ENCODE measurements around the gene KRI1. TPM values are rescaled to one million over a fixed set of nuclear protein-coding genes. Genes with fewer than 3 reads are reported as not detected.

KRI1 gene
- 35.6 TPM for polyA plus RNA-seq

DNA sequence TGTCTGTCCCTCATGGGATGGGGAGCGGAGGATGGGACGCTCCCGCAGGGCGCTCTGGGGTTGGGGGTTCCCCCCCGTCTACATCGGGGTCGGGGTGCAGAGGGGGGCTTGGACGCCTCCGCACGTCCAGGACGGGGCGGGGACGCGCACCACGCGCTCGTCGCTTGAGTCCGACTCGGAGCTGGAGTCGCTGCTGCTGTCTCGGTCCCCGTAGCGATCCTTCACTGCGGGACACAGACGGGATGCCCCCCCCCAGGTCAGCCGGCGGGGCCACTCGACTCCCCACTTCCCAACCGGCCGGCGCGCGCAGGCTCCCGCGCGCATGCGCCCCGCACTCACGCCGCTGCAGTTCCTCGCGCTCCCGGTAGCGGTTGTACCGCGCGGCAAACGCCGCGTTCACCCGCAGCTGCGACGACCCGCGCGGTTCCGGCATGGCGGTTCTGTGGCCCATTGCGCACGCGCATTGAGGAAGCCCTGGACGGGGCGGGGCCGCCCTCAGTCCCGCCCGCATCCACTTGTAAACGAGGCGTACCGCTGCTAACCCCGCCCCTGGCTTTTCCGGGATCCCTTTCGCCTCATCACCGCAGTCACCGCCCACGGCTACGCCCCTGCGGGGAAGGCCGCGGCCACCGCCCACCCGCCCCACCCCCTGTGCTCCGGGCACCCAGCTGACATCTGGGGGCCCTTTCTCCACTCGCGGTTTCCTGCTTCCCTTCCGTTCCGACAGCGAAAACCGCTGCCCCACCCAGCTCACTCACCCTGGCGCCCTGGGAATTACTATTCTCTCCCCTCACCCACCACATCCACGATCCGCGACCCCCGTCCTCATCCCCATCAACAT is at the start of gene KRI1:
KRI1 (minus strand) TSS at position 444 of the 841 bp plus-strand sequence; CDS start at position 433, 11 bp downstream.
- H3K4me1 Mint-ChIP-seq, result peaks cover 19 to 26% (median 25%) of the 10 kb centered on the region in 3 donors

DNA sequence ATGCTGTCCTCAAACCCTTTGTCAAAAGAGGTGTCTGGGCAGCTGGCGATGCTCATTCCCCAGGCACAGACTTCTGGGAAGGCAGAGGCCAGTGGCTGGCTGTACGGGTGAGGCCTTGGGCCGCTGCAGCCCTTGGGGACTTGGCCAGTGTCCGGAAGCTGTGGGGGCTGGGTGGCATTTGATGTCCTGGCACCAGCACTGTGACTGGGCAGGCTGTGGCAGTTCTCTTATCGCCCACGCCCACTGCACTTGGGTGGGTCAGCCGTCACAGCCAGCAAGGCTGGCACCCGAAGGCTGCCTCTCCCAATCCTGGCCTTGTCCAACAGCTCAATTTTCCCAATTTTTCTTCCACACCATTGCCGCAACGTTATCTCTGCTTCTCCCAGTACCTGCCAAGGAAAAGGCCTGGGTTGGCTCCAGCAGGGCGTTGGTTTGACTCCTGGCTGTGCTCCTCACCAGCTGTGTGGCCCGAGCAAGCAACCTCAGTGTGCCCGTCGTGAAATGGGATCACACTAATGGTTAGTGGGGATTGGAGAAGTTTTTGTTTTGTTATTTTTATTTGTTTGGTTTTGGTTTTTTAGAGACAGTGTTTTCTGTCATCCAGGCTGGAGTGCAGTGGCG is 46.8 kb upstream of the KRI1 start:
- Mint-ChIP-seq H3K9me3 (no peaks in the 10 kb centered on the region), H3K4me3 (no peak overlapping the region), H3K27me3 (no peaks in the 10 kb centered on the region), H3K4me1 (peaks cover 16 to 30% (median 17%) of the 10 kb centered on the region in 3 donors), H3K27ac (peak overlapping the region in 1 of 3 donors; percentile 78), H3K36me3 (peaks cover 4% of the 10 kb centered on the region)

More for the DNA sequence above, at the start of gene KRI1:
- H3K27ac Mint-ChIP-seq, result peak within 1 kb of the TSS; percentile 98 to 99 (median 99)
- no peaks in the 10 kb centered on the region for H3K9me3 Mint-ChIP-seq
- no peaks in the 10 kb centered on the region for H3K27me3 Mint-ChIP-seq
- H3K4me3 Mint-ChIP-seq, result peak within 1 kb of the TSS; percentile 96 to 100 (median 98)
- H3K36me3 Mint-ChIP-seq, result peaks cover 2% of the 10 kb centered on the region

DNA sequence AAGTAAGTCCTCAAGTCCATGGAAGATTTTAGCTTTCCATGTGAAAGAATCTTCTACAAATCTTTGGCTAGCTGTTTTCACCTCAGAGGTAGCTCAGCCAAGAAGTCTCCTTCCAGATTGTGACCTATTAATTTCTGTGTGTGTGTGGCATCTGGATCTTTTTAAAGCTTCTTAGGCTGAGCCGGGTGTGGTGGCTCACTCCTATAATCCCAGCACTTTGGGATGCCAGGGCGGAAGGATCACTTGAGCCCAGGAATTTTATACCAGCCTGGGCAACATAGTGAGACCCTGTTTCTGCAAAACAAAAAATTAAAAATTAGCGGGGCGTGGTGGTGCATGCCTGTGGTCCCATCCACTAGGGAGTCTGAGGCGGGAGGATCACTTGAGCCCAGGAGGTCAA is 46.1 kb upstream of the KRI1 start:
- H3K4me3 Mint-ChIP-seq, result peak overlapping the region in 1 of 4 donors; percentile 54
- H3K9me3 Mint-ChIP-seq, result no peaks in the 10 kb centered on the region
- peak overlapping the region in 2 of 3 donors; percentile 53 to 78 for H3K27ac Mint-ChIP-seq
- no peaks in the 10 kb centered on the region for H3K27me3 Mint-ChIP-seq
- H3K36me3 Mint-ChIP-seq, result peaks cover 2% of the 10 kb centered on the region
- peaks cover 13 to 27% (median 19%) of the 10 kb centered on the region in 3 donors for H3K4me1 Mint-ChIP-seq

DNA sequence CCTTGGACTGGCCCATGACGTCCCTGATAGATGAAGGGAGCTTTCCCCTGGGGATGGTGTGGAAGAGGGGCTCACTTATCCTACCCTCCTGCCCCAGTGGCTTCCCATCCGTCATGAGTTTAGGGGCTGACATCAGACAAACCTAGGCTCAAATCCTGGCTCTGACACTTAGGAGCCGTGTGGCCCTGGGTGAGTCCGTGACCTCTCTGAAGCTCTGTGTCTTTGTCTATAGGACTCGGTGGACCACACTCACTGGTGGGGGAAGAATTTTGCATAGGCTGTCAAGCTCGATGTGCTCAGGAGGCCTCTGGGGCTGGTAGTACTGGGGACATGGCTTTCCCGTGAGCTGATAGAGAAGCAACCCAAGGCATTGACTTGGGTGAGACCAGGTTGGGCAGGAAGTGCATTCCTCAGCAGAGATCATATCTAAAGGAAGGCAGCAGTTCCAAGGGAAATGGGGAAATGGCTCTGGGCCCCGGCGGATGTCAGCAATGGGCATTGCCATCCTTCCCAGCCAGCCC is 38.7 kb upstream of the KRI1 start:
- H3K4me3 Mint-ChIP-seq, result peak overlapping the region; percentile 87 to 97 (median 96)
- peaks cover 16 to 21% (median 20%) of the 10 kb centered on the region in 3 donors for H3K4me1 Mint-ChIP-seq
- peak overlapping the region; percentile 96 to 99 (median 99) for H3K27ac Mint-ChIP-seq
- peaks cover 2% of the 10 kb centered on the region for H3K36me3 Mint-ChIP-seq
- no peaks in the 10 kb centered on the region for H3K9me3 Mint-ChIP-seq
- no peaks in the 10 kb centered on the region for H3K27me3 Mint-ChIP-seq

DNA sequence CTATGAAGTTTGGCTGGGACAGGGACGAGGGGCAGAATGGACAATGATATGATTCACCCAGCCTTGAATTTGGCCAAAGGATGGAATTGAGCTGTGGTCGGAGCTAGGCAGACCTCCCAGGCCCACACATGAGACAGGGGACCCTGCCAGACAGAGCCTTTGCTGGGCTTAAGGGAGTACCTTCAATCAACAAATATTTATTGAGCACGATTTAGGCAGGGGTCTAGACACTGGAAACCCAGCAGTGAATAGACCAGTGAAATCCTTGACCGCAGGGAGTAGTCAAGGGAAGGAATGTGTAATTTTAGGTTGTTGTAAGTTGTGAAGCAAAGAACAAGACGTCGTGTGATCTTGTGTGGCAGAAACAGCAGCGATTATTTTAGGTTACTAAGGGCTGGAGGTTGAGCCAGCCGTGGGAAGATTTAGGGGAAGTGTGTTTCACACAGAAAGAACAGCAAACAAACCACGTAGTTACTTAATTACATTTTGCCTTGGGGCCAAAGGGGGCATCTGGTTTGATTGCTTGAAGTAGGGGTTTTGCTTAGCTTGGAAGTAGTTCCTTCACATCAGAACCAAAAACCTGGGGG is 38.2 kb upstream of the KRI1 start:
- H3K27me3 Mint-ChIP-seq, result no peaks in the 10 kb centered on the region
- peaks cover 2% of the 10 kb centered on the region for H3K36me3 Mint-ChIP-seq

DNA sequence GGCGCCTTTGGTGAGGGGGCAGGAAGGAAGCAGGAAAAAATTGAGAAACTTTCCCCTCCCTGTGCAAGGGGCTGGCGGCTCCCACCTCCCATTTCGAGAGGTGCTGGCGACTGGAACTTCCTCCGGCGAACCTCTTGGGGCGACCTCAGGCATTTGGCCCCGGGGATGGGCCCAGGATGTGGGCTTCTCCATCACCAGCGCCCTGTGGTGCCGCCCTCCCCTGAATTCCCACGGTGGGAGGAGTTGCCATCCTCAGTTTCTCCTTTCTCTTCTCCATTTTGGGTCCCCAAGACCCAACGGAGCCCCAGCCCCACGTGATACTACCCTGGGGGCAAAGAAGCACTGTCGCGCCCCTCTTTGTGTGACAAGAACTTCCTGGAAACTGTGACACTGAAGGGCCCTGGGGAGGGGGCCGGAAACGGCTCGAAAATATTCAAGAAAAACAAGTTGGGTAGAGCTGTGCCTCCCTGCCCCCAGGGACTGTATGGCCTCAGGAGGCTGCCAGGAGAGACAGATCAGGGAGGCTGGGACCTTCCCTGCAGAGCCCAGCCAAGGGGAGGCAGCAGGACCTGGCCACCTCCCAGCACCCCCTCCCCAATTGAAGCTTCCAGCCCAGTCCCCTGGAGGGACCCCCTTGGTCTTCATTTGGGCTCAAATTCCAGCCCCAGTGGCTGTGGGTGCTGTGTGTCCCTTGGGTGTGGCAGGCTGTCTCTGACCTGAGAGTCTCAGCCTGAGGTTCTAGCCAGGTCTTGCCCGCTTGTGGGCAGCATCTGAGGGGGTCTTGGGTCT is 37.5 kb upstream of the KRI1 start:
- Mint-ChIP-seq H3K27me3 (no peaks in the 10 kb centered on the region), H3K9me3 (no peaks in the 10 kb centered on the region), H3K4me3 (peak overlapping the region; percentile 87 to 97 (median 96)), H3K36me3 (peaks cover 2% of the 10 kb centered on the region), H3K4me1 (peaks cover 16 to 21% (median 19%) of the 10 kb centered on the region in 3 donors), H3K27ac (peak overlapping the region; percentile 96 to 99 (median 99))

More for the DNA sequence above, 38.2 kb upstream of the KRI1 start:
- Mint-ChIP-seq H3K4me3 (peak overlapping the region; percentile 87 to 97 (median 96)), H3K27ac (peak overlapping the region; percentile 96 to 99 (median 99)), H3K4me1 (peaks cover 16 to 21% (median 19%) of the 10 kb centered on the region in 3 donors), H3K9me3 (no peaks in the 10 kb centered on the region)

DNA sequence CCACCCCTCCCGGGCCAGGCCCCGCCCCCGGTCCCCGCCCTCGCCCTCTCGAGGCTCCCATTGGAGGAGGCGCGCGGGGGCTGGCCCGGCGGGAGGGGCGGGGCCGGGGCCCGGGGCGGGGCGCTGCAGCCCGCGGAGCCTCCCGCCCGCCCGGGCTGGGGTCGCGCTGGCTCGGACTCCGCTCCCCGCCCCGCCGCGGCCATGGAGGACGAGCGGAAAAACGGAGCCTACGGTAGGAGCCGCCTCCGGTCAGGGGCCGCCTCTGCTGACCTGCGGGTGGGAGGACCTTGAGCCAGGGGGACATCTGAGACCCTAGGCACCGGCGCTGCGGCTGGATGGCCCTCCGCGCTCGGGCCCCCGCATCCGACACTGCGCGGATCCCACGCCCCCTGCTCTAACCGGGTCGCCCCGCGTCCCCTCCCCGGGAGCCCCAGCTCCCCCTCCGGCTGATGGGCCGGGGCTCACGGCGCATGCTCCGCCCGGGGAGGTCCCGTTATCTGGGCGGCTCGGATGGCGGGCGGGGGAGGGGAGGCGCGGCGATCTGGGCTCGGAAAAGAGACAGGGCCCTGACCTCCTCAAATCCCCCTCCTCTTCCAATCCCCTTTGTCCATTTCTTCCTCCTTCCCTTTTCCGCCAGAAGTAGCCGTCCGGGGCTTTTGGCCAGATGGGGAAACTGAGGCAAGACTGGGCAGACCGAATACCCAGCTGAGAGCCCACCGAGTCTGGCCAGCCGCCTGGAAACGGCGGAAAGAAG is 36.7 kb upstream of the KRI1 start:
- H3K4me1 Mint-ChIP-seq, result peaks cover 16 to 19% (median 19%) of the 10 kb centered on the region in 3 donors
- H3K4me3 Mint-ChIP-seq, result peak overlapping the region; percentile 87 to 97 (median 96)
- H3K27ac Mint-ChIP-seq, result peak overlapping the region; percentile 96 to 99 (median 99)
- H3K36me3 Mint-ChIP-seq, result peaks cover 2% of the 10 kb centered on the region
- H3K9me3 Mint-ChIP-seq, result no peaks in the 10 kb centered on the region
- H3K27me3 Mint-ChIP-seq, result no peaks in the 10 kb centered on the region

DNA sequence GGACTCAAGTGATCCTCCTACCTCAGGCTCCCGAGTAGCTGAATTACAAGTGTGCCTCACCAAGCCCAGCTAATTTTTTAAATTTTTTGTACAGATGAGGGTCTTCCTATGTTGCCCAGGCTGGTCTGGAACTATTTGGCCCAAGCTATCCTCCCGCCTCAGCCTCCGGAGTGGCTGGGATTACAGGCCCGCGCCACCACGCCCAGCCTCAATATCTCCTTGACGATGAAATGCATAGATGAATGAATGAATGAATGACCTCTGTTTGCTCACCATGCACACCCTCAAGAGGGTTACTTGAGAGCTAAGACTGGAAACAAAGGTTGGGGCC is 36.2 kb upstream of the KRI1 start:
- Mint-ChIP-seq H3K27ac (peak overlapping the region in 1 of 3 donors; percentile 60), H3K9me3 (no peaks in the 10 kb centered on the region), H3K27me3 (no peaks in the 10 kb centered on the region), H3K4me1 (peaks cover 16 to 17% (median 17%) of the 10 kb centered on the region in 3 donors), H3K4me3 (peak overlapping the region; percentile 72 to 84 (median 78)), H3K36me3 (peaks cover 2% of the 10 kb centered on the region)

DNA sequence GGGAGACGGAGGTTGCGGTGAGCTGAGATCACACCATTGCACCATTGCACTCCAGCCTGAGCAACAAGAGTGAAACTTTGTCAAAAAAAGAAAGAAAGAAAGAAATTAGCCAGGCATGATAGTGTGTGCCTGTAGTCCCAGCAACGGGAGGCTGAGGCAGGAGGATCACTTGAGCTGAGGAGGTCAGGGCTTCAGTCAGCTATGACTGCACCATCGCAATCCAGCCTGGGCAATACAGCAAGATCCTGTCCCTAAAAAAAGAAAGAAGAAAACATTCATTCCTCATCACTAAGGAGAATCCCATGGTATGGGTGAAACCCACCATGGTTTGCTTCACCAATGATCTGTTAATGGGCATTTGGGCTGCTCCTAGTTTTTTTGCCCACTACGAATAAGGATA is 34.3 kb upstream of the KRI1 start:
- Mint-ChIP-seq H3K9me3 (no peaks in the 10 kb centered on the region), H3K36me3 (peaks cover 2% of the 10 kb centered on the region), H3K27me3 (no peaks in the 10 kb centered on the region), H3K27ac (peak overlapping the region in 1 of 3 donors; percentile 47), H3K4me3 (peak overlapping the region in 2 of 4 donors; percentile 31 to 80), H3K4me1 (peaks cover 28 to 29% (median 29%) of the 10 kb centered on the region in 3 donors)

DNA sequence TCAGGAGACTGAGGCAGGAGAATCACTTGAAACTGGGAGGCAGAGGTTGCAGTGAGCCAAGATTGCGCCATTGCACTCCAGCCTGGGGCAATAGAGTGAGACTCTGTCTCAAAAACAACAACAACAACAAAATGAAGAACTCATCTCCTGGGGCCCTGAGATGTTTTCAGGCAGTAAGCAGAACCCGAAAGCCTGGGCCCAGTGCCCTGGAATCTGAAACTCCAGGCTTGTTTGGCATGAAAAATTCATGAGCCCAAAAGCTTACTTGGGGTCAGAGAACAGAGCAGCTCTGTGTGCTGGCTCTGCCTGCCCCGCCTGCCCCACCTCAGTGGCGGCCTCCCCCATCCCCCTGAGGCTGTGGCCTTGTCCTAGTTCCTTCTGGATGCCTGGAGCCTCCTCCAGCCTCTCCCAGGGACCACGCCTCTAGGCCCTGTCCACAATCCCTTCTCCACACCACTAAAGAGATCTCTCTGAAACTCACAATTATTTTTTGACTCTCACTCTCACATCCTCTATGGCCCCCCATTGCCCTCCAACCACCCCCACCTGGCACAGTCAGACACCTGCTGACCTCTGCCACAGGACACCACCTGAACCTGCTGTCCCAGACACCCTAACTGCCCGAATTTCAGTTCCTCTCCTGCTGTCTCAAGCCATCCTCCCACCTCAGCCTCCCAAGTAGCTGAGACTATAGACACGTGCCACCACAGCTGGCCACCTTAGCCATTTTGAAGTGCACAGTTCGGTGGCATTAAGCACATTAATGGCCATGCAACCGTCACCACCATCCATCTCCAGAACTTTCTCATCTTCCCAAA is 28.2 kb upstream of the KRI1 start:
- Mint-ChIP-seq H3K27me3 (no peaks in the 10 kb centered on the region), H3K9me3 (no peaks in the 10 kb centered on the region), H3K4me3 (peak overlapping the region in 3 of 4 donors; percentile 13 to 88 (median 69)), H3K27ac (peak overlapping the region; percentile 26 to 90 (median 71)), H3K4me1 (peaks cover 19 to 24% (median 20%) of the 10 kb centered on the region in 3 donors), H3K36me3 (no peaks in the 10 kb centered on the region)

DNA sequence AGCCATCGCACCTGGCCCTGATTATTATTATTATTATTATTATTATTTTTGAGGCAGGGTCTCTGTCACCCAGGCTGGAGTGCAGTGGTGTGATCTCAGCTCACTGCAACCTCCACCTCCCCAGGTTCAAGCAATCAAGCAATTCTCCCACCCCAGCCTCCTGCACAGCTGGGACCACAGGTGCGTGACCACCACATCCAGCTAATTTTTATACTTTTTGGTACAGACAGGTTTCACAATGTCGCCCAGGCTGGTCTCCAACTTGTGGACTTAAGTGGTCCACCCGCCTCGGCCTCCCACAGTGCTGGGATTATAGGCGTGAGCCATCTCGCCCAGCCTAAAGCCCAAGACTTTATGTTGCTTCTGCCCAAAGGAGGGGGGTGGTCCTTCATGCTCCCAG is 27.3 kb upstream of the KRI1 start:
- Mint-ChIP-seq H3K4me1 (peaks cover 19 to 24% (median 20%) of the 10 kb centered on the region in 3 donors), H3K36me3 (no peaks in the 10 kb centered on the region), H3K4me3 (peak overlapping the region in 1 of 4 donors; percentile 41), H3K9me3 (no peaks in the 10 kb centered on the region), H3K27me3 (no peaks in the 10 kb centered on the region), H3K27ac (peak overlapping the region in 1 of 3 donors; percentile 23)

DNA sequence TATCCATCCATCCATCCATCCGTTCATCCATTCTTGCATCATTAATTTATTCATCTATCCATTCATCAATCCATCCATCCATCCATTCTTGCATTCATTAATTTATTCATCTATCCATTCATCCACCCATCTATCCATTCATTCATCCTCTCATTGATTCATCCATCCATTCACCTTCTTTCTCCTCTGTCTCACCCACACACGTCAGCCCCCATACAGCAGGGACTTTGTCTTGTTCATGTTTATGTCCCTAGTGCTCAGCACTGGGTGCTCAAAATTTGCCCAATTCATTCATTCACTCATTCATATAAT is 22.0 kb upstream of the KRI1 start:
- Mint-ChIP-seq H3K9me3 (no peaks in the 10 kb centered on the region), H3K4me1 (peaks cover 15 to 16% (median 15%) of the 10 kb centered on the region in 3 donors), H3K27ac (no peak overlapping the region), H3K4me3 (no peak overlapping the region), H3K27me3 (no peaks in the 10 kb centered on the region), H3K36me3 (no peaks in the 10 kb centered on the region)

Measured in IgD-negative memory B cell (primary cell).